GM12892 (cell line): Measurements from ENCODE around the gene SEPHS2. TPM values are rescaled to one million over a fixed set of nuclear protein-coding genes. Genes with fewer than 3 reads are reported as not detected.

Source experiments
- DNase-seq: peaks from one replicate; pipeline ENCODE4 v3.0.0; 2011; ENCODE audit not compliant: insufficient read length
- FAIRE-seq: peaks from 2 replicates; lab custom pipeline; 2011; peaks lifted over from hg19 to GRCh38; lab: Jason Lieb, UNC
- POLR2A ChIP-seq: IDR thresholded peaks from 2 replicates; pipeline ENCODE4 v1.6.1; 2011; ENCODE audit warnings: low read depth, low read length, control low read depth
- POLR2AphosphoS5 ChIP-seq: IDR thresholded peaks from 2 replicates; pipeline ENCODE4 v1.6.1; 2011; ENCODE audit warnings: low read depth, low read length, control low read depth
- TAF1 ChIP-seq: IDR thresholded peaks from 2 replicates; pipeline ENCODE4 v1.6.1; 2011; ENCODE audit warnings: low read depth, mild to moderate bottlenecking, control low read depth, low read length, borderline replicate concordance
- polyA plus RNA-seq: library from polyadenylated mRNA; unstranded; fragments of >200 nt; gene quantifications from one replicate; pipeline ENCODE4 v1.2.1, GENCODE V29; 2012; ENCODE audit warnings: missing spikeins, inconsistent platforms; ENCODE audit not compliant: missing spikeins

The SEPHS2 gene, protein sequence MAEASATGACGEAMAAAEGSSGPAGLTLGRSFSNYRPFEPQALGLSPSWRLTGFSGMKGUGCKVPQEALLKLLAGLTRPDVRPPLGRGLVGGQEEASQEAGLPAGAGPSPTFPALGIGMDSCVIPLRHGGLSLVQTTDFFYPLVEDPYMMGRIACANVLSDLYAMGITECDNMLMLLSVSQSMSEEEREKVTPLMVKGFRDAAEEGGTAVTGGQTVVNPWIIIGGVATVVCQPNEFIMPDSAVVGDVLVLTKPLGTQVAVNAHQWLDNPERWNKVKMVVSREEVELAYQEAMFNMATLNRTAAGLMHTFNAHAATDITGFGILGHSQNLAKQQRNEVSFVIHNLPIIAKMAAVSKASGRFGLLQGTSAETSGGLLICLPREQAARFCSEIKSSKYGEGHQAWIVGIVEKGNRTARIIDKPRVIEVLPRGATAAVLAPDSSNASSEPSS
- polyA plus RNA-seq, result 44.8 TPM

DNA sequence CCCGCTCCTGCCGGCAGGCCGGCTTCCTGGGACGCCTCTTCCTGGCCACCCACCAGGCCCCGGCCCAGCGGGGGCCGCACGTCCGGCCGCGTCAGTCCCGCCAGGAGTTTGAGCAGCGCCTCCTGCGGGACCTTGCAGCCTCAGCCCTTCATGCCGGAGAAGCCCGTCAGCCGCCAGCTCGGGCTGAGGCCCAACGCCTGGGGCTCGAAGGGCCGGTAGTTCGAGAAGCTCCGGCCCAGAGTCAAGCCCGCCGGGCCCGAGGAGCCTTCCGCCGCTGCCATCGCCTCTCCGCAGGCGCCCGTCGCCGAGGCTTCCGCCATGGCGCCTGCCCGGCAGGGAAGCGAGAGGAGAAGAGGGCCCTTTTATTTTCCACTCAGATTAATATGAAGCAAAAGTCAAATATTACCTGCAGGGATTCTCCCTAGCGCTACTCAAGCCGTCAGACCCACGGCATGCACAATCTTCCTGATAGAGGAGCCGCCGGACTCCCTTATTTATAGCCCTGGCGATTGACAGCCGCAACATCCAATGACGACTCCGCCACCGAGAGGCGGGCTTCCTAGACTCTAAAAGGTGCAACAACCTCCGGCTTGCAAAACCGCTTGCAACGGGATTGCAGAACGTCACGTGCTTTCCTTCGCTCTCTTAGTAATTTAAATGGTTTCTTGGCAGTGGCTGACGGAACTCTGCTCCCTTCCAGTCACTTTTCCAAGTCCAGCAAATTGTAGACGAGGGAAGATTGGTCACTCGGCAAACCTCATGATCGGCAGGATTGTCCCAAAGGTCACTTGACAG, at the start of gene SEPHS2:
Gene SEPHS2, minus strand, starts transcription at position 467 of the 795 bp plus-strand sequence. Its CDS starts 147 bp downstream, at position 320.
- DNase-seq (peak; percentile 86), FAIRE-seq (peak; percentile 40)
- TF ChIP-seq TAF1 (no peak), POLR2AphosphoS5 (peak; percentile 88), POLR2A (peak; percentile 90)

DNA sequence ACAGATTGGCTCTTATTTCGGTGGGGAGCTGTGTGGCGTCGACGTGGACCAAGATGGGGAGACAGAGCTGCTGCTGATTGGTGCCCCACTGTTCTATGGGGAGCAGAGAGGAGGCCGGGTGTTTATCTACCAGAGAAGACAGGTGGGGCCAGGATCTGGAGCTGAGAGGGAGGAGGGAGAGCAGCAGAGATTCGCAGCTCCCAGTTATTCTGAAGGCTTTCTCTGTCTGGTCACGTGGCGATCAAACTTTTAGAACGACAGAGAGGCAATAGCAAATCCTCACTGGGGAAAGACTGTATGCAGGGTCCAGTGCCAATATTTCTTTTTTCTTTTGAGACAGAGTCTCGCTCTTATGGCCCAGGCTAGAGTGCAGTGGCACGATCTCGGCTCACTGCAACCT, 49.0 kb upstream of the SEPHS2 start:
- TF ChIP-seq POLR2AphosphoS5, result no peak
- TF ChIP-seq TAF1, result no peak
- no peak for TF ChIP-seq POLR2A
- DNase-seq (no peak), FAIRE-seq (no peak)

DNA sequence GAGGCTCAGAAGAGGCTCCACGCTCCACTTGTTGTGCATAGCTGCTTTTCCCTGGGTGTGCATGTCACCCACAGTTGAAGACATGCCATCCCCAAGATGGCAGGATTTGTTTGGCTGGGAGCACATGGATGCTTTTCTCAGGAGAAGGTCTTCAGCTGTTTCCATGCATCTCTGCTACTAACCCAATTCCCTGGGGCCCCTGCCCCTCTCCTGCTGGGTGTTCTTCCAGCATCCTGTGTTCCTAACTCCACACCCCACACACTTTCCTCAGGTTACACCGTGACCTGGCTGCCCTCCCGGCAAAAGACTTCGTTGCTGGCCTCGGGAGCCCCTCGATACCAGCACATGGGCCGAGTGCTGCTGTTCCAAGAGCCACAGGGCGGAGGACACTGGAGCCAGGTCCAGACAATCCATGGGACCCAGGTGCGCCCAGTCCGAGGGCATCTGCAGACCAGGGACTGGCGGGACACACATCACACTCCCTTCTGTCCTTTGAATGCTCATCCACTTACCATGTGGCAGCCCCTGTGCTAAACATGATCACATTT, 48.3 kb upstream of the SEPHS2 start:
- no peak for DNase-seq
- no peak for FAIRE-seq
- no peak for TF ChIP-seq TAF1
- no peak for TF ChIP-seq POLR2A
- no peak for TF ChIP-seq POLR2AphosphoS5

DNA sequence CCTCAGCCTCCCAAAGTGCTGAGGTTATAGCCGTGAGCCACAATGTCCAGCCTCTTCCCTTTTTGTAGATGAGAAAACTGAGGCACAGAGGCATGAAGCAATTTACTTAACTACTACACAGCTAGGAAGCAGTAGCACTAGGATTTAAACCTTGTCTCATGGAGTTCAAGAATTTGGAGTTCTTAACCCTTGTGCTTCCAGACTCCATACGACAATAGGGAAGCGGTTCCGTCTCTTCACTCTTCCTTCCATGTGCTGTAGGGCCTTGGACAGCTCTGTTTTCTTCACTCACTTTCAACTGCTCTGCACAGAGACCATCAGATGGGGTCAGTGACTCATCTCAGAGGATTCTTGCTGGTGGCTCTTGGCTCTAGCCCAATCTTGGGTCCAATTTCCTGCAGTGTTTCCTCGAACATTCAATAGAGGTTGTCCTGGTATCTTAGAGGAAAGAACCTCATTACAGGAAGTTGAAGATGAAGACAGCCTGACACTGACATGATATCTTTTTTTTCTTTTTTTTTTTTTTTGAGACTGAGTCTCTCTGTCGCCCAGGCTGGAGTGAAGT, 46.2 kb upstream of the SEPHS2 start:
- no peak for TF ChIP-seq TAF1
- TF ChIP-seq POLR2AphosphoS5, result no peak
- no peak for TF ChIP-seq POLR2A
- FAIRE-seq, result no peak

DNA sequence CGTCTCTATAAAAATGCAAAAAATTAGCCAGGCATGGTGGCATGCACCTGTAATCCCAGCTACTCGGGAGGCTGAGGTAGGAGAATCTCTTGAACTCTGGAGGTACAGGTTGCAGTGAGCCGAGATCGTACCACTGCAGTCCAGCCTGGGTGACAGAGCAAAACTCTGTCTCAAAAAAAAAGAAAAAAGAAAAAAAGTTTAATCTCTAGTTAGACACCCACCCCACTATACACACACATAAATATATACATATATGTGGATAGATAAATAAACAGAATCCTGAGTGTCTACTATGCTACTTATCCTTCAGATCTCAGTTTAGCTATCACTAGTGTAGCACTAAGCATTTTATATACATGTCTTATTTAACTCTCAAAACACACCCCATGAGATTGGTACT, 45.6 kb upstream of the SEPHS2 start:
- FAIRE-seq (no peak), DNase-seq (no peak)
- TF ChIP-seq TAF1, result no peak
- TF ChIP-seq POLR2AphosphoS5, result no peak
- TF ChIP-seq POLR2A, result no peak

More for the DNA sequence above, 46.2 kb upstream of the SEPHS2 start:
- no peak for DNase-seq

DNA sequence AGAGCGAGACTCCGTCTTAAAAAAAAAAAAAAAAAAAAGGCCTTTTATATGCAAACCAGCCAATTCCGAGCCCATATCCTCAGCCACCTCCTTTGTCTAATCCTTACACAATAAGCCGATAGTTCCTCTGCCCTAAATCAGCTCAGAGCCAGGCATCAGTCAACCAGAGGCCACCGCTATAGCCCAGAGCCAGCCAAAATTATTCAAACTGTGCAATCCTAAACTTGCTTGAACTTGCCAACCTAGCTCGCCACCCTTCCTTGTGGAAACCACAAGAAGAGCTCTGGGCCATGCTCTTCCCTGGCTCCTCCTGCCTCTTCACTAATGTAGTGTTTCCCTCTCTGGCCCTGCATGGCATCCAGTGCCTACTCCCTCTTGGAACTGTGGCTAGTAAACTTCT, 44.5 kb upstream of the SEPHS2 start:
- DNase-seq (no peak), FAIRE-seq (no peak)
- TF ChIP-seq TAF1 (no peak), POLR2AphosphoS5 (no peak)

DNA sequence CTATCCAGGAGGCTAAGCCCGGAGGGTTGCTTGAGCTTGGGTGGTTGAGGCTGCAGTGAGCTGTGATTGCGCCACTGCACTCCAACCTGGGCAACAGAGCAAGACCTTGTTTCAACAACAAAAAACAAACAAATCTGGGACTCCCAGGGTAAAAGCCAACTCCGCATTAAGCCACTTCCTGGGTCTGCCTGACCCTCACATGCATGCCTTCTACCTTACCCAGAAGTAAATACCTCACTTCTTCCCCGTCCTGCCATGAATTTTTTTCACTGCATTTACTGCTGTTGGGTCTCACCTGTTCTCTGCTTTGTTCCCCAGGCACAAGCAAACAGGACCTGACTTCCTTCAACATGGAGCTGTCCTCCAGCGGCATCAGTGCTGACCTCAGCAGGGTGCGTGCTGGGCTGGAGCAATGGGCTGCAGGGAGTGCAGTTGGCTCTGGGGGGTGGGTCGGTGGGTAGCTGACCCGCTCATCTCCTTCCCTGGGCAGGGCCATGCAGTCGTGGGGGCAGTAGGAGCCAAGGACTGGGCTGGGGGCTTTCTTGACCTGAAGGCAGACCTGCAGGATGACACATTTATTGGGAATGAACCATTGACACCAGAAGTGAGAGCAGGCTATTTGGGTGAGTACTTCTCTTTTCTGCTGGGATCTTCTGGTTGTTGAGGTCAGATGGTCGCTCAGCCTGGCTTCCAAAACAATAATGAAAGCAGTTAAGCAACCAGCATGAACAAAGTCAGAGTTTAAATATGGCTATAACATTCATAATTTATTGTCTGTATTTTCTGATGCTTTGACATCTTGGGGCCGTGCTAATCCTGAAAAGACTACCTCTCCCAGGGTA, 43.3 kb upstream of the SEPHS2 start:
- no peak for TF ChIP-seq POLR2A
- no peak for TF ChIP-seq TAF1
- TF ChIP-seq POLR2AphosphoS5, result no peak
- FAIRE-seq, result no peak
- DNase-seq, result no peak

DNA sequence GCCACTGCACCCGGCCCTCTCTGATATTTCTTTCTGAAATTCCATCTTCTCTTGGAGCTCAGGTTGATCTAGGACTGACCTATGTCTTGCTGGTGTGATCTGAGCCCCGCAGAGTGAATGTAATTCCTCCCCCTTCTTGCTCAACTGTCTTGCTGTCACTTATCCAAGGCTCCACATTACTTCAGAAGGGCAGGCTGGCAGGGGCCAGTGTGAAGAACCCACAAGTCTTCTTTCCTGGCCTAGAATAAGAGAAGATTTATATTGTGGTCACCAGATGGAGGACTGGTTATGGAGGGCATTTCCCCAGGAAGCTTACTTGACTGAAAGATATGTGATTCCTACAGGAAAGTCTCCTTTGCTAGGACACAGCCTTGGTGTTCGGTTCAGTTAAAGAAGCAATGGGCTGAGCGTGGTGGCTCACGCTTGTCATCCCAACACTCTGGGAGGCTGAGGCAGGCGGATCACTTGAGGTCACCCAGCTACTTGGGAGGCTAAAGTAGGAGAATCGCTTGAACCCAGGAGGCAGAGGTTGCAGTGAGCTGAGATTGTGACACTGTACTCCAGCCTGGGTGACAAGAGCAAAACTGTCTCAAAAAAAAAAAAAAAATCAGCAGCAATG, 40.3 kb upstream of the SEPHS2 start:
- FAIRE-seq, result no peak
- DNase-seq, result no peak
- TF ChIP-seq POLR2AphosphoS5, result no peak
- TF ChIP-seq TAF1, result no peak
- no peak for TF ChIP-seq POLR2A

DNA sequence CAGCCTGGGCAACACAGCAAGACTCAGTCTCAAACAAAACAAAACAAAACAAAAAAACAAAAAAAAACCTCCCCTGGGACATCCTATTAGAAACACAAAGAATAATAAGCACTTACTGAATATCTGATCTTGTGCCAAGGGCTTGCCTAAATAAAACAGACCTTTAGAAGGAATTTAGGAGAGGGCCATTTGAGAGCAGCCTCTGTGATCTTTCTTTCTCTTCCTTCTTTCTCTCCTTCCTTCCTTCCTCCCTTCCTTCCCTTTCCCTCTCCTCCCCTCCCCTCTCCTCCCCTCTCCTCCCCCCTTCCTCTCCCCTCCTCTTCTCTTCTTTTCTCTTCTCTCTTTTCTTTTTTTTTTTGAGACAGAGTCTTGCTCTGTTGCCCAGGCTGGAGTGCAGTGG, 39.2 kb upstream of the SEPHS2 start:
- TF ChIP-seq POLR2AphosphoS5 (no peak), TAF1 (no peak), POLR2A (no peak)
- DNase-seq (no peak), FAIRE-seq (no peak)

DNA sequence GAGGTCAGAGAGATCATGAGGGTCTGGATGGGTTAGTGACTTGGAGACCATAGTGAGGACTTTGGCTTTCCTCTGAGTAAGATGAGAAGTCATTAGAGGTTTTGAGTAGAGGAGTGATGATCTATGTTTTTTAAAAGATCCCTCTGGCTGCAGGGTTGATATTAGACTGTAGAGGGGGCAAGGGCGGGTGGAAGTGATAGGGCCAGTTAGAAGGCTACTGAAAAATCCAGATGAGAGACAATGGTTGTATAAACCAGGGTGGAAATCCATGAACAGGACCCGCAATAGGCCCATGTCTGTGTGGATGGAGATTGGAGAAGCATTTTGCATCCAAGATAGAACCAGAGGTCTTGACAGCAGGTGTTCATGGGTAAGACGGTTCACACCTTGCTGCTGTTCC, 36.7 kb upstream of the SEPHS2 start:
- DNase-seq (no peak), FAIRE-seq (no peak)
- TF ChIP-seq TAF1 (no peak), POLR2AphosphoS5 (no peak), POLR2A (no peak)
